HCT116 (cell line): ENCODE data around the gene FFAR4. TPM values are rescaled to one million over a fixed set of nuclear protein-coding genes. Genes with fewer than 3 reads are reported as not detected.

Experiments used
- ATAC-seq: fragments of 200-7000 bp; cut with Tn5 transposase; 2 replicates; pipeline ENCODE4 v1.9.1; 2020; ENCODE audit warnings: mild to moderate bottlenecking, moderate library complexity
- BruUV-seq: library from RNA; stranded (reverse); fragments of 400-500 nt; replicated peaks from 2 replicates; lab custom pipeline; 2021; lab: Mats Ljungman, UMichigan
- CTCF ChIA-PET: fragments of 300-600 bp; sonication (Branson Sonifier 250); formaldehyde crosslinking; loops from one replicate; lab custom pipeline; 2021; ENCODE audit warnings: antibody characterized with exemption; lab: Charles Lee
- POLR2A ChIA-PET: fragments of 300-600, 350-600 bp; sonication (Branson Sonifier 250); formaldehyde crosslinking; loops from one replicate; lab custom pipeline; 2021; ENCODE audit warnings: antibody characterized with exemption; lab: Charles Lee
- RAD21 ChIA-PET, 2 experiments: fragments of 300-600 bp; sonication (Branson Sonifier 250); formaldehyde crosslinking; loops; one replicate each; lab custom pipeline; 2023; ENCODE audit warnings: low total read pairs in 2 of 2; ENCODE audit not compliant: uncharacterized antibody in 2 of 2, unreplicated experiment in 2 of 2, low non-redundant PET in 1 of 2; lab: Charles Lee
- DNase-seq: peaks from one replicate; pipeline ENCODE4 v3.0.0-alpha.2; 2010; ENCODE audit warnings: low read depth, low spot score
- H2AFZ ChIP-seq: fragments of 200-600 bp; shearing (Covaris generic), sonication (generic); 2 replicates; pipeline ENCODE4 v1.6.1; 2017; ENCODE audit warnings: low read depth, mixed run types, mixed read lengths, antibody characterized with exemption, low read length; ENCODE audit not compliant: poor library complexity, severe bottlenecking
- H3K27ac ChIP-seq: 2 replicates; pipeline ENCODE4 v1.5.1; 2012; ENCODE audit warnings: low read depth, low read length
- H3K27me3 ChIP-seq: fragments of 200-600 bp; sonication (generic); 2 replicates; pipeline ENCODE4 v1.6.1; 2016; ENCODE audit warnings: mixed run types, low read length, mixed read lengths; ENCODE audit not compliant: insufficient read depth
- H3K36me3 ChIP-seq, 2 experiments: fragments of 200-500 bp in 1 of 2; fragments of 200-600 bp in 1 of 2; sonication (Bioruptor generic) in 1 of 2; sonication (generic) in 1 of 2; 2 replicates each; pipeline versions ENCODE4 v1.5.1 to v1.6.1; 2014 to 2016; ENCODE audit warnings: low read length in 2 of 2, inconsistent platforms in 1 of 2, mixed read lengths in 1 of 2, mixed run types in 1 of 2; ENCODE audit not compliant: insufficient read depth in 2 of 2, control insufficient read depth in 1 of 2
- H3K4me1 ChIP-seq, 2 experiments: fragments of 200-600 bp in 1 of 2; sonication (generic) in 1 of 2; 2 replicates each; pipeline versions ENCODE4 v1.5.1 to v1.6.1; 2012 to 2017; ENCODE audit warnings: low read length in 2 of 2, inconsistent platforms in 1 of 2, mild to moderate bottlenecking in 1 of 2, mixed read lengths in 1 of 2, mixed run types in 1 of 2, moderate library complexity in 1 of 2; ENCODE audit not compliant: insufficient read depth in 2 of 2, control insufficient read depth in 1 of 2
- H3K4me2 ChIP-seq: fragments of 200-600 bp; sonication (generic); 2 replicates; pipeline ENCODE4 v1.6.1; 2017; ENCODE audit warnings: mixed run types, low read length, mixed read lengths
- H3K4me3 ChIP-seq, 2 experiments: fragments of 200-600 bp in 1 of 2; sonication (generic) in 1 of 2; replicated peaks in 1 of 2; 2 replicates each; pipeline ENCODE4 v1.5.1; 2011 to 2016; ENCODE audit warnings: low read length in 2 of 2, control low read depth in 1 of 2, low read depth in 1 of 2, mild to moderate bottlenecking in 1 of 2, mixed read lengths in 1 of 2, mixed run types in 1 of 2
- H3K79me2 ChIP-seq: fragments of 200-600 bp; sonication (generic); 2 replicates; pipeline ENCODE4 v1.6.1; 2017; ENCODE audit warnings: mild to moderate bottlenecking, mixed run types, low read length, moderate library complexity, mixed read lengths; ENCODE audit not compliant: insufficient read depth
- H3K9ac ChIP-seq: fragments of 200-600 bp; sonication (generic); 2 replicates; pipeline ENCODE4 v1.6.1; 2016; ENCODE audit warnings: low read length, mixed read lengths
- H3K9me2 ChIP-seq: fragments of 200-600 bp; sonication (generic), shearing (Covaris generic); 2 replicates; pipeline ENCODE4 v1.6.1; 2017; ENCODE audit warnings: mixed run types, mild to moderate bottlenecking, moderate library complexity; ENCODE audit not compliant: insufficient read depth
- H3K9me3 ChIP-seq, 2 experiments: fragments of 200-500 bp in 1 of 2; fragments of 200-600 bp in 1 of 2; sonication (Bioruptor generic) in 1 of 2; sonication (generic) in 1 of 2; 2 replicates each; pipeline ENCODE4 v1.6.1; 2014 to 2017; ENCODE audit warnings: low read length in 2 of 2, mixed read lengths in 2 of 2, inconsistent platforms in 1 of 2, low read depth in 1 of 2, mild to moderate bottlenecking in 1 of 2, mixed run types in 1 of 2, moderate library complexity in 1 of 2; ENCODE audit not compliant: control insufficient read depth in 1 of 2, insufficient read depth in 1 of 2
- H4K20me1 ChIP-seq: fragments of 200-600 bp; sonication (generic), shearing (Covaris generic); 2 replicates; pipeline ENCODE4 v1.6.1; 2017; ENCODE audit warnings: mixed run types, mild to moderate bottlenecking, moderate library complexity; ENCODE audit not compliant: insufficient read depth
- CBX3 ChIP-seq: IDR thresholded peaks from 2 replicates; pipeline ENCODE4 v1.6.1; 2012; ENCODE audit warnings: low read depth
- CEBPB ChIP-seq: IDR thresholded peaks from 2 replicates; pipeline ENCODE4 v1.6.1; 2012; ENCODE audit warnings: low read depth
- ELF1 ChIP-seq: IDR thresholded peaks from 2 replicates; pipeline ENCODE4 v1.6.1; 2012; ENCODE audit warnings: low read depth, borderline replicate concordance
- EZH2phosphoT487 ChIP-seq: fragments of 200-600 bp; IDR thresholded peaks from 2 replicates; pipeline ENCODE4 v1.6.1; 2018; ENCODE audit warnings: antibody characterized with exemption, borderline replicate concordance
- FOSL1 ChIP-seq: IDR thresholded peaks from 2 replicates; pipeline ENCODE4 v1.6.1; 2012; ENCODE audit warnings: low read depth
- JUND ChIP-seq: IDR thresholded peaks from 2 replicates; pipeline ENCODE4 v1.6.1; 2012
- POLR2AphosphoS5 ChIP-seq: IDR thresholded peaks from 2 replicates; pipeline ENCODE4 v1.6.1; 2011; ENCODE audit warnings: mild to moderate bottlenecking, low read depth, low read length, moderate library complexity
- RAD21 ChIP-seq: IDR thresholded peaks from 2 replicates; pipeline ENCODE4 v1.6.1; 2012; ENCODE audit warnings: low read depth, mild to moderate bottlenecking
- REST ChIP-seq: IDR thresholded peaks from 2 replicates; pipeline ENCODE4 v1.6.1; 2012; ENCODE audit warnings: low read depth
- SIN3A ChIP-seq: IDR thresholded peaks from 2 replicates; pipeline ENCODE4 v1.6.1; 2012; ENCODE audit warnings: low read depth
- ZBTB33 ChIP-seq: IDR thresholded peaks from 2 replicates; pipeline ENCODE4 v1.6.1; 2011; ENCODE audit warnings: mild to moderate bottlenecking, low read length, moderate library complexity; ENCODE audit not compliant: insufficient replicate concordance; ENCODE audit errors: extremely low read depth
- intact Hi-C: fragments of 100-400 bp; cut with micrococcal nuclease; formaldehyde crosslinking; loops from 2 replicates; pipeline ENCODE4 v1.10.0; 2022
- total RNA-seq: library from RNA; stranded (reverse); gene quantifications from one replicate; pipeline ENCODE4 v1.2.1, GENCODE V29; 2021; ENCODE audit not compliant: unreplicated experiment

FFAR4 gene
- total RNA-seq, 1 experiment from 2014 or later = not detected

GRCh38 chr10:93573051-93573909 lies 6.8 kb downstream of the FFAR4 start:
- Histone ChIP-seq H4K20me1 (no peaks in the 10 kb centered on the region), H3K9ac (no peak overlapping the region), H3K9me3 (no peaks in the 10 kb centered on the region), H3K27me3 (no peaks in the 10 kb centered on the region), H3K36me3 (no peaks in the 10 kb centered on the region), H3K4me2 (no peak overlapping the region), H3K4me3 (no peak overlapping the region), H3K9me2 (no peaks in the 10 kb centered on the region), H3K4me1 (peaks cover 0 to 8% of the 10 kb centered on the region in 2 experiments; a peak in 2 of 4 replicates), H3K79me2 (no peaks in the 10 kb centered on the region), H3K27ac (no peak overlapping the region), H2AFZ (no peak overlapping the region)
- TF ChIP-seq ELF1 = no peak
- TF ChIP-seq REST = no peak
- no peak for TF ChIP-seq FOSL1
- no peak for TF ChIP-seq RAD21
- no peak for TF ChIP-seq ZBTB33
- no peak for TF ChIP-seq EZH2phosphoT487
- TF ChIP-seq CEBPB = no peak
- no peak for TF ChIP-seq POLR2AphosphoS5
- no peak for TF ChIP-seq JUND
- no peak for TF ChIP-seq CBX3
- TF ChIP-seq SIN3A = no peak
- intact Hi-C loops = no loop called here
- DNase-seq = no peak
- ChIA-PET POLR2A (no interaction called here), CTCF (no interaction called here), RAD21 (no interaction called here)
- ATAC-seq = no peak
- BruUV-seq = no TSS peak
